Measurements from ENCODE around the gene COL3A1. TPM values are rescaled to one million over a fixed set of nuclear protein-coding genes. Genes with fewer than 3 reads are reported as not detected.

COL3A1 gene
- total and polyA plus RNA-seq, 2 experiments from 2014 or later = 0.17 to 0.31 TPM

- H3K4me1 Mint-ChIP-seq = no peaks in the 10 kb centered on the region
- H3K4me3 ChIP-seq = no peak overlapping the region
- no peak for ATAC-seq
- H3K4me1 ChIP-seq (ENCODE audit: insufficient read depth) = no peaks in the 10 kb centered on the region
- DNase-seq (ENCODE audit: low spot score) = no peak
- no peaks in the 10 kb centered on the region for H3K36me3 ChIP-seq (ENCODE audit: insufficient read depth)
- no peaks in the 10 kb centered on the region for H3F3A ChIP-seq (replicated peaks; ENCODE audit: low read depth)
- no peak overlapping the region for H2AFZ ChIP-seq
- no peak overlapping the region for H3K27ac ChIP-seq (ENCODE audit: low read depth)
- no peaks in the 10 kb centered on the region for H3K79me2 ChIP-seq (replicated peaks; ENCODE audit: insufficient read depth)
- no peaks in the 10 kb centered on the region for H4K20me1 ChIP-seq (replicated peaks; ENCODE audit: insufficient read depth)
- no peak overlapping the region for H3K4me3 Mint-ChIP-seq
- no peaks in the 10 kb centered on the region for H3K9me3 Mint-ChIP-seq
- no peak overlapping the region for H3K4me2 ChIP-seq
- H3K27me3 Mint-ChIP-seq (ENCODE audit: insufficient read depth, low read depth, poor library complexity) = no peaks in the 10 kb centered on the region
- H3K27ac Mint-ChIP-seq = no peak overlapping the region
- H3K27me3 ChIP-seq (ENCODE audit: insufficient read depth) = no peaks in the 10 kb centered on the region
- no peaks in the 10 kb centered on the region for H3K9me2 ChIP-seq (ENCODE audit: insufficient read depth)
- no peaks in the 10 kb centered on the region; the same call in 2 of the 3 replicates for H3K36me3 Mint-ChIP-seq (ENCODE audit: low read depth)
- TF ChIP-seq ZNF114 (CRISPR knock-in tag; IDR thresholded peaks at IDR 0.05) = no peak
- TF ChIP-seq REST (IDR thresholded peaks at IDR 0.05; ENCODE audit: unreplicated experiment) = no peak
- TF ChIP-seq ZNF331 (CRISPR knock-in tag; IDR thresholded peaks at IDR 0.05; ENCODE audit: low read depth) = no peak
- no peak for TF ChIP-seq ZNF462 (CRISPR knock-in tag; IDR thresholded peaks at IDR 0.05)
- no peak for TF ChIP-seq POLR2AphosphoS5 (IDR thresholded peaks at IDR 0.05; ENCODE audit: low read depth)
- no peak for TF ChIP-seq STAT1 (IDR thresholded peaks at IDR 0.05; ENCODE audit: unreplicated experiment)
- TF ChIP-seq ETS1 (IDR thresholded peaks at IDR 0.05) = no peak
- no peak for TF ChIP-seq EZH2 (IDR thresholded peaks at IDR 0.05; ENCODE audit: low read depth, unreplicated experiment)
- no peak for TF ChIP-seq NANOG (IDR thresholded peaks at IDR 0.05; ENCODE audit: borderline replicate concordance)
- TF ChIP-seq JUNB (IDR thresholded peaks at IDR 0.05; ENCODE audit: unreplicated experiment) = no peak
- no peak for TF ChIP-seq EZH2phosphoT487 (IDR thresholded peaks at IDR 0.05; ENCODE audit: unreplicated experiment)
- TF ChIP-seq CTCF (conservative IDR thresholded peaks at IDR 0.05; ENCODE audit: low read depth in 2 of 2) = no peak
- TF ChIP-seq CREB1 (CRISPR knock-in tag; IDR thresholded peaks at IDR 0.05; ENCODE audit: low read depth) = no peak
Observed at GRCh38 chr2:189037518-189037917, 63.3 kb downstream of the COL3A1 start.
